ENCODE measurements around the gene CACFD1. TPM values are rescaled to one million over a fixed set of nuclear protein-coding genes. Genes with fewer than 3 reads are reported as not detected.

Gene CACFD1
- total and polyA plus RNA-seq, 2 experiments from 2014 or later, result 61.7 to 64.0 TPM

DNA sequence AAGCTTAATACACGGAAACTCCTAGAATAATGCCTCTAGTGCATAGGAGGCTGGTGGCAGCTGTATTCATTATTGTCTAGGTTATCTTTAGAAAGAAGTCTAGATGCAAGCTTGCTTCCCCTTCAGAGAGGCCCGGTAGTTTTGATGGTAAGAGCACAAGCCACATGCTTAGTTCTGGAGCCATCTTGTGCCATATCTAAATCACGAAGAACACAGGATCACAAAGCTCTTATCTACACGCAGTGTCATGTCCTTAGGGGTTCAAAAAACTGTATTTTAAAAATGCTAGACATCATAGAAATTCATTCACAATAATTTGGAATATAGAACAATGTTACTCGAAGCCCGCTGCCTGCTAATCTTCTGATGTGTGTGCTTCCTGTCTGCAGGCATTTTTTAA lies 6.2 kb downstream of the CACFD1 start:
- no peaks in the 10 kb centered on the region for H3K4me1 ChIP-seq (ENCODE audit: low read depth)
- TF ChIP-seq, protein P1, sequence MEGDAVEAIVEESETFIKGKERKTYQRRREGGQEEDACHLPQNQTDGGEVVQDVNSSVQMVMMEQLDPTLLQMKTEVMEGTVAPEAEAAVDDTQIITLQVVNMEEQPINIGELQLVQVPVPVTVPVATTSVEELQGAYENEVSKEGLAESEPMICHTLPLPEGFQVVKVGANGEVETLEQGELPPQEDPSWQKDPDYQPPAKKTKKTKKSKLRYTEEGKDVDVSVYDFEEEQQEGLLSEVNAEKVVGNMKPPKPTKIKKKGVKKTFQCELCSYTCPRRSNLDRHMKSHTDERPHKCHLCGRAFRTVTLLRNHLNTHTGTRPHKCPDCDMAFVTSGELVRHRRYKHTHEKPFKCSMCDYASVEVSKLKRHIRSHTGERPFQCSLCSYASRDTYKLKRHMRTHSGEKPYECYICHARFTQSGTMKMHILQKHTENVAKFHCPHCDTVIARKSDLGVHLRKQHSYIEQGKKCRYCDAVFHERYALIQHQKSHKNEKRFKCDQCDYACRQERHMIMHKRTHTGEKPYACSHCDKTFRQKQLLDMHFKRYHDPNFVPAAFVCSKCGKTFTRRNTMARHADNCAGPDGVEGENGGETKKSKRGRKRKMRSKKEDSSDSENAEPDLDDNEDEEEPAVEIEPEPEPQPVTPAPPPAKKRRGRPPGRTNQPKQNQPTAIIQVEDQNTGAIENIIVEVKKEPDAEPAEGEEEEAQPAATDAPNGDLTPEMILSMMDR (IDR thresholded peaks at IDR 0.05; ENCODE audit: low read depth, low read length), result no peak
- H3K36me3 ChIP-seq, result peaks cover 3% of the 10 kb centered on the region
- no peak overlapping the region for H3K27ac ChIP-seq
- no peak for DNase-seq (ENCODE audit: low read depth in 1 of 2, low spot score in 1 of 2)
- no peaks in the 10 kb centered on the region for H3K9me3 ChIP-seq (ENCODE audit: low read depth)
- no peaks in the 10 kb centered on the region for H3K27me3 ChIP-seq
- no peak overlapping the region for H3K4me3 ChIP-seq

DNA sequence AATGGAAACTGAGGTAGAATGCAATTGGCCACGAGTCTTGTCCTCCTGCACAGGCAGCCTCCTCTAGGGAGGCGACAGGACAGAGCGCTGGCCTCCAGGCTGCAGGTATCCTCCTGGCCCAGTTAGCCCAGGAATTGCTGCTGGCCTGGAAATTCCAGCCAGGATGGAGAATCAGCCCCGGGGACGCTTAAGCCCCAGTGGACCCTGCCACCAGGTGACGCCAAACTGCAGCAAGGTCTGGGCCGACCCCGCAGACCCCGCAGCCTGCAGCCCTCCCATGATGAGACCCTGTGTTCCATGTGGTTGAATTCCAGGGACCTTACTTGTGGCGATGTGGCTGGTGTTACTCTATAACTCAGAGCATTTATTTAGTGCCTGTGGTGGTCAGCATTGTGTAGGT lies 7.3 kb downstream of the CACFD1 start:
- Histone ChIP-seq H3K4me3 (no peak overlapping the region), H3K4me1 (ENCODE audit: low read depth) (no peaks in the 10 kb centered on the region), H3K9me3 (ENCODE audit: low read depth) (no peaks in the 10 kb centered on the region), H3K36me3 (peaks cover 3% of the 10 kb centered on the region), H3K27ac (no peak overlapping the region), H3K27me3 (no peaks in the 10 kb centered on the region)
- TF ChIP-seq, protein P1 (IDR thresholded peaks at IDR 0.05; ENCODE audit: low read depth, low read length), result peak; percentile 2
- no peak for DNase-seq (ENCODE audit: low read depth in 1 of 2, low spot score in 1 of 2)

DNA sequence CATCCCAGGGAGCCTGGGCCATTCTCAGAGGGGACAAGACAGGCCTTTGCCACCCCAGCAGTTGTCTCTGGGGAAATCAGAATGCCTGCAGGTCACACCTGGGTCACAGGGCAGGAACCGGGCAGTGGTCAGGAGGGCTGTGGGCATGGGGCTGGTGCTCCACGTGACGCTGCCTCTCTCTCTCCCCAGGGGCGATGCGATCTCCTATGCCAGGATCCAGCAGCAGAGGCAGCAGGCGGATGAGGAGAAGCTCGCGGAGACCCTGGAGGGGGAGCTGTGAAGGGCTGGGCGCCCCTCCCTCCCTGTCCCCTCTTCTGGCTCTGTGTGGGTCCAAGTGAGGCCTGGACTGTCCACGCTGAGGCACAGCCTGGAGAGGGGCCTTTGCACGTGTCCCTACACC lies 8.6 kb downstream of the CACFD1 start:
- Histone ChIP-seq H3K9me3 (ENCODE audit: low read depth) (no peaks in the 10 kb centered on the region), H3K4me1 (ENCODE audit: low read depth) (no peaks in the 10 kb centered on the region), H3K36me3 (peaks cover 3% of the 10 kb centered on the region), H3K4me3 (no peak overlapping the region), H3K27ac (no peak overlapping the region), H3K27me3 (no peaks in the 10 kb centered on the region)
- TF ChIP-seq, protein P1 (IDR thresholded peaks at IDR 0.05; ENCODE audit: low read depth, low read length), result no peak
- DNase-seq (ENCODE audit: low read depth in 1 of 2, low spot score in 1 of 2), result no peak

DNA sequence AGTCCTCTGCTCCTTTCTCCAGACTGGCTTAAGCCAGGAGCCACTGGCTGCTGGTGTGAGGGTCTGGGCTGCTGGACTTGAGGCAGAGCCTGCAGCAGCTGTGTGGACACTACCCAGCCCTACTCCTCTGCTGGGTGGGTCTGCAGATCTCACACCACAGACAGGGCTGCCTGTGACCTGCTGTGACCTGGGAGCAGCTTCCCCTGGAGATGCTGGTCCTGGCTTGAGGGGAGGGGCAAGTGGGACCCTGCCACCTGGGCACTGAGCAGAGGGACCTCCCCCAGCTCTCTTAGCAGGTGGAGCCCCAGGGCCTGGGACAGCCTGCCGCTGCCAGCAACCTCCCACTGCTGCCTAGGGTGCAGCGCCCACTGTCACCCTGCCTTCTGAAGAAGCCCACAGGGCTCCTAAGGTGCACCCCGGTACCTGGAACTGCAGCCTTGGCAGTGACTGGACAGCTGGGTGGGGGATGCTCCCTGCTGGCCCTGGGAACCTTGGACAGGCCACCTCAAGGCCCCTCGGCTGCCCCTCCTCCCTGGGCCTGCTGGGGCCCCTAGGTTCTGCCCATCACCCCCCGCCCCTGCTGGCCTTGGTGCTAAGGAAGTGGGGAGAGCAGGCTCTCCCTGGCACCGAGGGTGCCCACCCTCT lies 9.1 kb downstream of the CACFD1 start:
- TF ChIP-seq, protein P1 (IDR thresholded peaks at IDR 0.05; ENCODE audit: low read depth, low read length), result no peak
- H3K4me1 ChIP-seq (ENCODE audit: low read depth), result no peaks in the 10 kb centered on the region
- no peak for DNase-seq (ENCODE audit: low read depth in 1 of 2, low spot score in 1 of 2)

DNA sequence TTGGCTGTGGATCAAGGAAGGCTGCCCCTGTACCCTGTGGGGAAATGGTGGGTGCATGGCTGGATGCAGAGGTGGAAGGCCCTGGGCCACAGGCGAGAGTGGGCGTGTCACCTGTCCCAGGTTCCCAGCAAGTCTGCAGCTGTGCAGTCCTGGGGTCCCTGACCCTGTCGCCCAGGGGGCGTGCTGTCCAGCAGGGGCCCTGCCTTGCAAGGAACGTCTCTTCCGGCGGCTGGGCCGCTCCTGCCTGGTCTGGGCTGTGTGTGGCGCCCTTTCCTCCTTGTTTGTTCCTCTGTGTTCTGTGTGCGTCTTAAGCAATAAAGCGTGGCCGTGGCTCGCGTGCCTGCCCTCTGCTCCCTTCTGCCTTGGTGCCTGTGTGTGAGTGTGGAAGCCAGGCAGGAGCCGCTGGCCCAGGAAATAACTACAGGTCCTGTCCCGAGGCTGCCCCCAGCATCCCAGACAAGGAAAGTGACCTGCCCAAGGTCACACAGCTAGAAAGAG lies 10.7 kb downstream of the CACFD1 start:
- Histone ChIP-seq H3K27ac (no peak overlapping the region), H3K4me1 (ENCODE audit: low read depth) (no peaks in the 10 kb centered on the region), H3K9me3 (ENCODE audit: low read depth) (no peaks in the 10 kb centered on the region), H3K4me3 (no peak overlapping the region), H3K27me3 (no peaks in the 10 kb centered on the region), H3K36me3 (peaks cover 3% of the 10 kb centered on the region)
- DNase-seq (ENCODE audit: low read depth in 1 of 2, low spot score in 1 of 2), result no peak
- TF ChIP-seq, protein P1 (IDR thresholded peaks at IDR 0.05; ENCODE audit: low read depth, low read length), result no peak

More for the DNA sequence above, 9.1 kb downstream of the CACFD1 start:
- no peaks in the 10 kb centered on the region for H3K27me3 ChIP-seq
- H3K4me3 ChIP-seq, result no peak overlapping the region
- peaks cover 3% of the 10 kb centered on the region for H3K36me3 ChIP-seq
- H3K27ac ChIP-seq, result no peak overlapping the region
- no peaks in the 10 kb centered on the region for H3K9me3 ChIP-seq (ENCODE audit: low read depth)

Measured in cardiac muscle cell (in vitro differentiated cells and primary cell).